Panc1 (cell line): ENCODE data around the gene GPRIN3. TPM values are rescaled to one million over a fixed set of nuclear protein-coding genes. Genes with fewer than 3 reads are reported as not detected.
"Not testable (repeated sequence)": the region's sequence is repeated elsewhere in the genome, so short reads cannot be mapped to it uniquely, and the experiment has no call there.

ENCODE experiments used
- ATAC-seq: fragments of 200-7000 bp; cut with Tn5 transposase; 2 replicates; pipeline ENCODE4 v1.9.1; 2020; ENCODE audit warnings: mild to moderate bottlenecking, moderate library complexity
- BruUV-seq: library from RNA; stranded (reverse); fragments of 400-500 nt; replicated peaks from 2 replicates; lab custom pipeline; 2021; lab: Mats Ljungman, UMichigan
- CTCF ChIA-PET: fragments of 300-600 bp; sonication (Branson Sonifier 250); formaldehyde crosslinking; loops from one replicate; lab custom pipeline; 2022; ENCODE audit warnings: antibody characterized with exemption; lab: Charles Lee
- POLR2A ChIA-PET: fragments of 300-600 bp; sonication (Branson Sonifier 250); formaldehyde crosslinking; loops from one replicate; lab custom pipeline; 2022; ENCODE audit warnings: antibody characterized with exemption; lab: Charles Lee
- DNase-seq: peaks from one replicate; pipeline ENCODE4 v3.0.0-alpha.2; 2010; ENCODE audit warnings: low read depth, low spot score
- H3K27ac ChIP-seq: 2 replicates; pipeline ENCODE4 v1.5.1; 2011; ENCODE audit warnings: mild to moderate bottlenecking, low read length, inconsistent platforms
- H3K27me3 ChIP-seq: fragments of 200-500 bp; sonication (Bioruptor generic); 2 replicates; pipeline ENCODE4 v1.6.0; 2014; ENCODE audit warnings: low read length, inconsistent platforms; ENCODE audit not compliant: control insufficient read depth, insufficient read depth
- H3K36me3 ChIP-seq: fragments of 200-500 bp; sonication (Bioruptor generic); 2 replicates; pipeline ENCODE4 v1.5.1; 2014; ENCODE audit warnings: inconsistent platforms, mild to moderate bottlenecking, low read length, moderate library complexity; ENCODE audit not compliant: control insufficient read depth, insufficient read depth
- H3K4me1 ChIP-seq: 2 replicates; pipeline ENCODE4 v1.5.1; 2011; ENCODE audit warnings: inconsistent platforms, mild to moderate bottlenecking, low read length, moderate library complexity; ENCODE audit not compliant: control insufficient read depth, insufficient read depth
- H3K4me3 ChIP-seq, 2 experiments: 2 replicates each; pipeline ENCODE4 v1.5.1; 2011 to 2012; ENCODE audit warnings: low read depth in 2 of 2, low read length in 2 of 2, mild to moderate bottlenecking in 2 of 2, inconsistent platforms in 1 of 2, moderate library complexity in 1 of 2
- H3K9me3 ChIP-seq: fragments of 200-500 bp; sonication (Bioruptor generic); 2 replicates; pipeline ENCODE4 v1.5.1; 2014; ENCODE audit warnings: low read depth, mild to moderate bottlenecking, inconsistent platforms, low read length, moderate library complexity; ENCODE audit not compliant: control insufficient read depth, insufficient read depth
- CTCF ChIP-seq: fragments of 450-650 bp; IDR thresholded peaks from 2 replicates; pipeline ENCODE4 v1.5.1; 2017; ENCODE audit warnings: mild to moderate bottlenecking
- POLR2AphosphoS5 ChIP-seq: IDR thresholded peaks from 2 replicates; pipeline ENCODE4 v1.6.1; 2012; ENCODE audit warnings: mild to moderate bottlenecking, low read depth, low read length, moderate library complexity
- REST ChIP-seq, 2 experiments: IDR thresholded peaks; 2 replicates each; pipeline ENCODE4 v1.6.1; 2011 to 2012; ENCODE audit warnings: low read depth in 2 of 2, control low read depth in 1 of 2, low read length in 1 of 2, mild to moderate bottlenecking in 1 of 2, moderate library complexity in 1 of 2; ENCODE audit not compliant: insufficient read depth in 1 of 2
- SIN3A ChIP-seq: IDR thresholded peaks from 2 replicates; pipeline ENCODE4 v1.6.1; 2012; ENCODE audit warnings: low read depth, mild to moderate bottlenecking, low read length, moderate library complexity, borderline replicate concordance; ENCODE audit not compliant: insufficient read depth
- TCF7L2 ChIP-seq: IDR thresholded peaks from 2 replicates; pipeline ENCODE4 v1.6.1; 2011; ENCODE audit warnings: mild to moderate bottlenecking, low read depth, low read length, inconsistent platforms
- in situ Hi-C: cut with HindIII; loops from 2 replicates; pipeline ENCODE4 v1.10.0; 2016; ENCODE audit warnings: low sequenced_read_pairs, low pct_unique_long_range_greater_than_20kb
- intact Hi-C: fragments of 100-400 bp; cut with micrococcal nuclease; formaldehyde crosslinking; loops from one replicate; pipeline ENCODE4 v1.10.0; 2022; ENCODE audit not compliant: unreplicated experiment
- total RNA-seq: library from RNA; stranded (reverse); gene quantifications from one replicate; pipeline ENCODE4 v1.2.1, GENCODE V29; 2021; ENCODE audit not compliant: unreplicated experiment

GPRIN3 gene
- total RNA-seq, 1 experiment from 2014 or later: 0.03 TPM

GRCh38 chr4:89203902-89204301 is 103.7 kb downstream of the GPRIN3 start:
- no TSS peak for BruUV-seq
- Histone ChIP-seq H3K9me3 (no peaks in the 10 kb centered on the region), H3K36me3 (no peaks in the 10 kb centered on the region), H3K27ac (no peak overlapping the region), H3K4me3 (no peak overlapping the region), H3K4me1 (no peaks in the 10 kb centered on the region), H3K27me3 (no peaks in the 10 kb centered on the region)
- in situ Hi-C loops: no loop called here
- TF ChIP-seq TCF7L2 (no peak), SIN3A (no peak), CTCF (no peak)
- no peak for ATAC-seq
- POLR2A ChIA-PET: no interaction called here
- DNase-seq: no peak
- intact Hi-C loops: no loop called here
- CTCF ChIA-PET: no interaction called here

DNA sequence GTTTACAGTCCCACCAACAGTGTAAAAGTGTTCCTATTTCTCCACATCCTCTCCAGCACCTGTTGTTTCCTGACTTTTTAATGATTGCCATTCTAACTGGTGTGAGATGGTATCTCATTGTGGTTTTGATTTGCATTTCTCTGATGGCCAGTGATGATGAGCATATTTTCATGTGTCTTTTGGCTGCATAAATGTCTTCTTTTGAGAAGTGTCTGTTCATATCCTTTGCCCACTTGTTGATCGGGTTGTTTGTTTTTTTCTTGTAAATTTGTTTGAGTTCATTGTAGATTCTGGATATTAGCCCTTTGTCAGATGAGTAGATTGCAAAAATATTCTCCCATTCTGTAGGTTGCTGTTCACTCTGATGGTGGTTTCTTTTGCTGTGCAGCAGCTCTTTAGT is 108.2 kb downstream of the GPRIN3 start:
- H3K36me3 ChIP-seq, H3K27ac ChIP-seq, DNase-seq, BruUV-seq, CTCF ChIA-PET, intact Hi-C loops, POLR2A ChIA-PET, H3K4me1 ChIP-seq, in situ Hi-C loops, H3K27me3 ChIP-seq, H3K4me3 ChIP-seq, ATAC-seq, H3K9me3 ChIP-seq: not testable (repeated sequence)

DNA sequence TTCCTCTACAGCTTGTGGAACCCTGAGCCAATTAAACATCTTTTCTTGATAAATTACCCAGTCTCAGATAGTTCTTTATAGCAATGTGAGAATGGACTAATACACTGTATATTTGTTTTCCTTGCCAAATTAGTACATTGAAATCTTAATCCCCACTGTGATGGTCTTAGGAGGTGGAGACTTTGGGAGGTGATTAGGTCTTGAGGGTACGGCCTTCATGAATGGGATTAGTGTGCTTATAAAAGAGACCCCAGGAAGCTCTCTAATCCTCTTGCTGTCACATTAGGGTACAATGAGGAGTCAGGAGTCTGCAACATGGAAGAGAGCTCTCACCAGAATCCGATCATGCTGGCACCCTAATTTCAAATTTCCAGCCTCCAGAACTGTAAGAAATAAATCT is 109.7 kb downstream of the GPRIN3 start:
- TF ChIP-seq SIN3A (no peak), CTCF (no peak), POLR2AphosphoS5 (no peak), REST (IDR thresholded peaks at IDR 0.05; ENCODE audit: insufficient read depth in 1 of 2, low read depth in 2 of 2, low read length in 1 of 2) (no peak), TCF7L2 (no peak)

More for the DNA sequence above, 109.7 kb downstream of the GPRIN3 start:
- no peak for DNase-seq
- intact Hi-C loops: no loop called here
- POLR2A ChIA-PET: no interaction called here
- H3K4me3 ChIP-seq: no peak overlapping the region
- in situ Hi-C loops: no loop called here
- CTCF ChIA-PET: no interaction called here
- H3K9me3 ChIP-seq: no peaks in the 10 kb centered on the region
- no peaks in the 10 kb centered on the region for H3K36me3 ChIP-seq
- no TSS peak for BruUV-seq
- H3K4me1 ChIP-seq: no peaks in the 10 kb centered on the region
- H3K27me3 ChIP-seq: no peaks in the 10 kb centered on the region
- no peak for ATAC-seq
- H3K27ac ChIP-seq: no peak overlapping the region
